Measurements from ENCODE around the gene TUFM.
"Not testable (repeated sequence)": the region's sequence is repeated elsewhere in the genome, so short reads cannot be mapped to it uniquely, and the experiment has no call there.

TUFM gene

GRCh38 chr16:28821874-28822519 is 24.2 kb downstream of the TUFM start:
- ATAC-seq, result no peak
- TF ChIP-seq CSRNP3 (CRISPR knock-in tag; IDR thresholded peaks at IDR 0.05) (no peak), GLIS3 (CRISPR knock-in tag; IDR thresholded peaks at IDR 0.05) (no peak), CSDC2 (CRISPR knock-in tag; IDR thresholded peaks at IDR 0.05) (no peak), TCF4 (CRISPR knock-in tag; IDR thresholded peaks at IDR 0.05; ENCODE audit: borderline replicate concordance) (no peak), ZNF565 (CRISPR knock-in tag; conservative IDR thresholded peaks at IDR 0.05; ENCODE audit: low read depth) (no peak), BACH2 (CRISPR knock-in tag; IDR thresholded peaks at IDR 0.05; ENCODE audit: borderline replicate concordance) (no peak), ISL1 (CRISPR knock-in tag; IDR thresholded peaks at IDR 0.05) (no peak), ZC3H10 (CRISPR knock-in tag; IDR thresholded peaks at IDR 0.05) (no peak), ZFP3 (CRISPR knock-in tag; IDR thresholded peaks at IDR 0.05) (no peak), OSR1 (CRISPR knock-in tag; IDR thresholded peaks at IDR 0.05) (no peak), TOX (CRISPR knock-in tag; IDR thresholded peaks at IDR 0.05; ENCODE audit: borderline replicate concordance) (no peak), ESRRG (CRISPR knock-in tag; IDR thresholded peaks at IDR 0.05) (no peak), ARNTL (CRISPR knock-in tag; IDR thresholded peaks at IDR 0.05; ENCODE audit: borderline replicate concordance, low read depth) (no peak), SNAI2 (CRISPR knock-in tag; IDR thresholded peaks at IDR 0.05) (no peak)
- TF ChIP-seq, protein P1, sequence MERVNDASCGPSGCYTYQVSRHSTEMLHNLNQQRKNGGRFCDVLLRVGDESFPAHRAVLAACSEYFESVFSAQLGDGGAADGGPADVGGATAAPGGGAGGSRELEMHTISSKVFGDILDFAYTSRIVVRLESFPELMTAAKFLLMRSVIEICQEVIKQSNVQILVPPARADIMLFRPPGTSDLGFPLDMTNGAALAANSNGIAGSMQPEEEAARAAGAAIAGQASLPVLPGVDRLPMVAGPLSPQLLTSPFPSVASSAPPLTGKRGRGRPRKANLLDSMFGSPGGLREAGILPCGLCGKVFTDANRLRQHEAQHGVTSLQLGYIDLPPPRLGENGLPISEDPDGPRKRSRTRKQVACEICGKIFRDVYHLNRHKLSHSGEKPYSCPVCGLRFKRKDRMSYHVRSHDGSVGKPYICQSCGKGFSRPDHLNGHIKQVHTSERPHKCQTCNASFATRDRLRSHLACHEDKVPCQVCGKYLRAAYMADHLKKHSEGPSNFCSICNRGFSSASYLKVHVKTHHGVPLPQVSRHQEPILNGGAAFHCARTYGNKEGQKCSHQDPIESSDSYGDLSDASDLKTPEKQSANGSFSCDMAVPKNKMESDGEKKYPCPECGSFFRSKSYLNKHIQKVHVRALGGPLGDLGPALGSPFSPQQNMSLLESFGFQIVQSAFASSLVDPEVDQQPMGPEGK (CRISPR knock-in tag; IDR thresholded peaks at IDR 0.05; ENCODE audit: borderline replicate concordance), result no peak
- TF ChIP-seq, protein P2, sequence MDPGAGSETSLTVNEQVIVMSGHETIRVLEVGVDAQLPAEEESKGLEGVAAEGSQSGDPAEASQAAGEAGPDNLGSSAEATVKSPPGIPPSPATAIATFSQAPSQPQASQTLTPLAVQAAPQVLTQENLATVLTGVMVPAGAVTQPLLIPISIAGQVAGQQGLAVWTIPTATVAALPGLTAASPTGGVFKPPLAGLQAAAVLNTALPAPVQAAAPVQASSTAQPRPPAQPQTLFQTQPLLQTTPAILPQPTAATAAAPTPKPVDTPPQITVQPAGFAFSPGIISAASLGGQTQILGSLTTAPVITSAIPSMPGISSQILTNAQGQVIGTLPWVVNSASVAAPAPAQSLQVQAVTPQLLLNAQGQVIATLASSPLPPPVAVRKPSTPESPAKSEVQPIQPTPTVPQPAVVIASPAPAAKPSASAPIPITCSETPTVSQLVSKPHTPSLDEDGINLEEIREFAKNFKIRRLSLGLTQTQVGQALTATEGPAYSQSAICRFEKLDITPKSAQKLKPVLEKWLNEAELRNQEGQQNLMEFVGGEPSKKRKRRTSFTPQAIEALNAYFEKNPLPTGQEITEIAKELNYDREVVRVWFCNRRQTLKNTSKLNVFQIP (CRISPR knock-in tag; IDR thresholded peaks at IDR 0.05; ENCODE audit: borderline replicate concordance, low read depth), result no peak
- TF ChIP-seq, protein P3, sequence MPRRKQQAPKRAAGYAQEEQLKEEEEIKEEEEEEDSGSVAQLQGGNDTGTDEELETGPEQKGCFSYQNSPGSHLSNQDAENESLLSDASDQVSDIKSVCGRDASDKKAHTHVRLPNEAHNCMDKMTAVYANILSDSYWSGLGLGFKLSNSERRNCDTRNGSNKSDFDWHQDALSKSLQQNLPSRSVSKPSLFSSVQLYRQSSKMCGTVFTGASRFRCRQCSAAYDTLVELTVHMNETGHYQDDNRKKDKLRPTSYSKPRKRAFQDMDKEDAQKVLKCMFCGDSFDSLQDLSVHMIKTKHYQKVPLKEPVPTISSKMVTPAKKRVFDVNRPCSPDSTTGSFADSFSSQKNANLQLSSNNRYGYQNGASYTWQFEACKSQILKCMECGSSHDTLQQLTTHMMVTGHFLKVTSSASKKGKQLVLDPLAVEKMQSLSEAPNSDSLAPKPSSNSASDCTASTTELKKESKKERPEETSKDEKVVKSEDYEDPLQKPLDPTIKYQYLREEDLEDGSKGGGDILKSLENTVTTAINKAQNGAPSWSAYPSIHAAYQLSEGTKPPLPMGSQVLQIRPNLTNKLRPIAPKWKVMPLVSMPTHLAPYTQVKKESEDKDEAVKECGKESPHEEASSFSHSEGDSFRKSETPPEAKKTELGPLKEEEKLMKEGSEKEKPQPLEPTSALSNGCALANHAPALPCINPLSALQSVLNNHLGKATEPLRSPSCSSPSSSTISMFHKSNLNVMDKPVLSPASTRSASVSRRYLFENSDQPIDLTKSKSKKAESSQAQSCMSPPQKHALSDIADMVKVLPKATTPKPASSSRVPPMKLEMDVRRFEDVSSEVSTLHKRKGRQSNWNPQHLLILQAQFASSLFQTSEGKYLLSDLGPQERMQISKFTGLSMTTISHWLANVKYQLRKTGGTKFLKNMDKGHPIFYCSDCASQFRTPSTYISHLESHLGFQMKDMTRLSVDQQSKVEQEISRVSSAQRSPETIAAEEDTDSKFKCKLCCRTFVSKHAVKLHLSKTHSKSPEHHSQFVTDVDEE (CRISPR knock-in tag; IDR thresholded peaks at IDR 0.05), result no peak

GRCh38 chr16:28820546-28820945 is 25.6 kb downstream of the TUFM start:
- not testable (repeated sequence) for ATAC-seq

DNA sequence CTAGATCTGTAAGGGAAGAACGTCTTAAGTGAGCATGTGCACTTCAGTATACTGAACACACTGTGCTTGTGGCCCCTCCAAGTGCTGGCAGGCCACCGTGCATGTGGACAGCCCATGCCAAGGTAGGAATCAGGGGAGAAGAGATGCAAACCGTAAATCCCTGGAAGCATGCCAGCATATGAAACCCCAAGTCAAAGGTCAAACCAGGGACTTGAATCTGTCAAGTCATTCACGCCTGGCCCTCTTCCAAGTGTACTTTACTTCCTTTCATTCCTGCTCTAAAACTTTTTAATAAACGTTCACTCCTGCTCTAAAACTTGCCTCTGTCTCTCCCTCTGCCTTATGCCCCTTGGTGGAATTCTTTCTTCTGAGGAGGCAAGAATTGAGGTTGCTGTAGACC is 26.1 kb downstream of the TUFM start:
- TF ChIP-seq TOX (CRISPR knock-in tag; IDR thresholded peaks at IDR 0.05; ENCODE audit: borderline replicate concordance) (no peak), GLIS3 (CRISPR knock-in tag; IDR thresholded peaks at IDR 0.05) (no peak), ARNTL (CRISPR knock-in tag; IDR thresholded peaks at IDR 0.05; ENCODE audit: borderline replicate concordance, low read depth) (no peak), ZNF565 (CRISPR knock-in tag; conservative IDR thresholded peaks at IDR 0.05; ENCODE audit: low read depth) (no peak), ZNF70 (CRISPR knock-in tag; IDR thresholded peaks at IDR 0.05) (no peak), TCF4 (CRISPR knock-in tag; IDR thresholded peaks at IDR 0.05; ENCODE audit: borderline replicate concordance) (no peak), PPARA (CRISPR knock-in tag; IDR thresholded peaks at IDR 0.05; ENCODE audit: borderline replicate concordance) (no peak), CSDC2 (CRISPR knock-in tag; IDR thresholded peaks at IDR 0.05) (no peak), ZFP3 (CRISPR knock-in tag; IDR thresholded peaks at IDR 0.05) (no peak), RARB (CRISPR knock-in tag; IDR thresholded peaks at IDR 0.05) (no peak), ZC3H10 (CRISPR knock-in tag; IDR thresholded peaks at IDR 0.05) (no peak), ZNF8 (CRISPR knock-in tag; IDR thresholded peaks at IDR 0.05) (no peak)
- TF ChIP-seq, protein P1 (CRISPR knock-in tag; IDR thresholded peaks at IDR 0.05; ENCODE audit: borderline replicate concordance), result no peak
- TF ChIP-seq, protein P3 (CRISPR knock-in tag; IDR thresholded peaks at IDR 0.05), result no peak
- no peak for ATAC-seq

DNA sequence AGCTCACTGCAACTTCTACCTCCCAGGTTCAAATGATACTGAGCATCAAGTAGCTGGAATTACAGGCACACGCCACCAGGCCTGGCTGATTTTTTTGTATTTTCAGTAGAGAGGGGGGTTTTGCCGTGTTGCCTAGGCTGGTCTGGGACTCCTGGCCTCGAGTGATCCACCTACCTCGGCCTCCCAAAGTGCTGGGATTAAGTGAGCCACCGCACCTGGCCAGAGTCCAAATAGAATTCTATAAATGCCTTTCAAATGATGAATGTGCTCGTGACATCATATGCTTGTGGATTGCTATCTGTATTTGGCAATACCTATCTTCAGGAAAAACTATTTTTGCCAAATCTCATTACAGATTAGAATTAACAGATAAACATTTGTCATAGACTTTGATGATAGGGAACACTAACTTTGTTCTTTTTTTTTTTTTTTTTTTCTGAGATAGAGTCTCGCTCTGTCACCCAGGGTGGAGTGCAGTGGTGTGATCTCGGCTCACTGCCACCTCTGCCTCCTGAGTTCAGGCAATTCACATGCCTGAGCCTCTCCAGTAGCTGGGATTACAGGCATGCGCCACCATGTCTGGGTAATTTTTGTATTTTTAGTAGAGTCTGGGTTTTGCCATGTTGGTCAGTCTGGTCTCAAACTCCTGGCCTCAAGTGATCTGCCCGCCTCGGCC is 38.6 kb downstream of the TUFM start:
- ATAC-seq, result peak; percentile 71

All from SK-N-SH treated with all-trans-retinoic acid at 6 μM for 48 hours (cell line).